NCI-H524 treated with DMSO at 0.1 percent for 48 hours (cell line): ENCODE results near the gene SPECC1L.

Experiments used
- DNase-seq: peaks from one replicate; lab custom pipeline; 2025; lab: John Stamatoyannopoulos, UW

Gene SPECC1L

GRCh38 chr22:24322522-24322921, 51.9 kb downstream of the SPECC1L start:
- DNase-seq: no peak

- DNase-seq: no peak
These were observed 52.6 kb downstream of the SPECC1L start for GRCh38 chr22:24323233-24323632.

- DNase-seq: no peak
These were observed 53.1 kb downstream of the SPECC1L start for GRCh38 chr22:24323695-24324094.

- no peak for DNase-seq
These were observed 53.5 kb downstream of the SPECC1L start for GRCh38 chr22:24324137-24324536.

- peak; percentile 22 for DNase-seq
These were observed 54.6 kb downstream of the SPECC1L start for GRCh38 chr22:24325105-24325757.

GRCh38 chr22:24326266-24326665, 55.6 kb downstream of the SPECC1L start:
- no peak for DNase-seq

- DNase-seq: no peak
These were observed 57.2 kb downstream of the SPECC1L start for GRCh38 chr22:24327832-24328231.

GRCh38 chr22:24329453-24329852, 58.8 kb downstream of the SPECC1L start:
- DNase-seq: no peak

- DNase-seq: no peak
These were observed 60.0 kb downstream of the SPECC1L start for GRCh38 chr22:24330636-24331035.

GRCh38 chr22:24331468-24332440, 61.1 kb downstream of the SPECC1L start:
- DNase-seq: no peak

- no peak for DNase-seq
These were observed 62.7 kb downstream of the SPECC1L start for GRCh38 chr22:24333301-24333700.

GRCh38 chr22:24335496-24335895, 64.9 kb downstream of the SPECC1L start:
- no peak for DNase-seq

- DNase-seq: no peak
These were observed 67.4 kb downstream of the SPECC1L start for GRCh38 chr22:24337894-24338645.

GRCh38 chr22:24338726-24339451, 68.3 kb downstream of the SPECC1L start:
- no peak for DNase-seq

GRCh38 chr22:24339452-24339747, 68.8 kb downstream of the SPECC1L start:
- no peak for DNase-seq

- no peak for DNase-seq
These were observed 71.0 kb downstream of the SPECC1L start for GRCh38 chr22:24341627-24342026.

- no peak for DNase-seq
These were observed 80.0 kb downstream of the SPECC1L start for GRCh38 chr22:24350627-24351026.

- no peak for DNase-seq
These were observed 82.5 kb downstream of the SPECC1L start for GRCh38 chr22:24353121-24353520.

- no peak for DNase-seq
These were observed 84.9 kb downstream of the SPECC1L start for GRCh38 chr22:24355574-24355973.

- DNase-seq: no peak
These were observed 86.9 kb downstream of the SPECC1L start for GRCh38 chr22:24357547-24357946.

GRCh38 chr22:24358105-24358836, 87.6 kb downstream of the SPECC1L start:
- no peak for DNase-seq
